GM19438 (cell line): ENCODE data around the gene RPL5.

Source experiments
- ATAC-seq: cut with Tn5 transposase; IDR thresholded peaks from one replicate; pipeline ENCODE4 v1.9.1; 2021; ENCODE audit warnings: low read depth; ENCODE audit not compliant: unreplicated experiment

Gene RPL5

GRCh38 chr1:92851729-92852128 lies 19.9 kb downstream of the RPL5 start:
- ATAC-seq: no peak

- no peak for ATAC-seq
These were observed 21.5 kb downstream of the RPL5 start for GRCh38 chr1:92853299-92853698.

- no peak for ATAC-seq
These were observed 22.4 kb downstream of the RPL5 start for GRCh38 chr1:92854101-92854785.

- no peak for ATAC-seq
These were observed 23.4 kb downstream of the RPL5 start for GRCh38 chr1:92855236-92855635.

GRCh38 chr1:92857817-92858216 lies 26.0 kb downstream of the RPL5 start:
- no peak for ATAC-seq

- no peak for ATAC-seq
These were observed 26.9 kb downstream of the RPL5 start for GRCh38 chr1:92858564-92859399.

GRCh38 chr1:92859400-92860039 lies 27.7 kb downstream of the RPL5 start:
- no peak for ATAC-seq

GRCh38 chr1:92862605-92863004 lies 30.8 kb downstream of the RPL5 start:
- ATAC-seq: no peak

- ATAC-seq: no peak
These were observed 32.3 kb downstream of the RPL5 start for GRCh38 chr1:92864131-92864530.

- ATAC-seq: no peak
These were observed 38.8 kb downstream of the RPL5 start for GRCh38 chr1:92870591-92870990.

GRCh38 chr1:92872719-92873118 lies 40.9 kb downstream of the RPL5 start:
- ATAC-seq: no peak

GRCh38 chr1:92874987-92875386 lies 43.1 kb downstream of the RPL5 start:
- ATAC-seq: no peak

GRCh38 chr1:92876351-92876750 lies 44.5 kb downstream of the RPL5 start:
- ATAC-seq: no peak

- no peak for ATAC-seq
These were observed 45.4 kb downstream of the RPL5 start for GRCh38 chr1:92877081-92877711.

GRCh38 chr1:92877792-92878191 lies 46.0 kb downstream of the RPL5 start:
- no peak for ATAC-seq

GRCh38 chr1:92879316-92879968 lies 47.6 kb downstream of the RPL5 start:
- ATAC-seq: no peak

- no peak for ATAC-seq
These were observed 49.6 kb downstream of the RPL5 start for GRCh38 chr1:92881391-92881790.

GRCh38 chr1:92882819-92883218 lies 51.0 kb downstream of the RPL5 start:
- ATAC-seq: no peak

- ATAC-seq: no peak
These were observed 51.5 kb downstream of the RPL5 start for GRCh38 chr1:92883297-92883696.

- no peak for ATAC-seq
These were observed 52.4 kb downstream of the RPL5 start for GRCh38 chr1:92884195-92884594.
